ENCODE data around the gene TEX38.
"Not testable (repeated sequence)": the region's sequence is repeated elsewhere in the genome, so short reads cannot be mapped to it uniquely, and the experiment has no call there.

The TEX38 gene

GRCh38 chr1:46649764-46650163 is 21.9 kb upstream of the TEX38 start:
- H3K4me3 ChIP-seq (ENCODE audit: low read length), result no peak overlapping the region
- no peak for TF ChIP-seq ZNF274 (IDR thresholded peaks at IDR 0.05; ENCODE audit: low read depth, low read length)

DNA sequence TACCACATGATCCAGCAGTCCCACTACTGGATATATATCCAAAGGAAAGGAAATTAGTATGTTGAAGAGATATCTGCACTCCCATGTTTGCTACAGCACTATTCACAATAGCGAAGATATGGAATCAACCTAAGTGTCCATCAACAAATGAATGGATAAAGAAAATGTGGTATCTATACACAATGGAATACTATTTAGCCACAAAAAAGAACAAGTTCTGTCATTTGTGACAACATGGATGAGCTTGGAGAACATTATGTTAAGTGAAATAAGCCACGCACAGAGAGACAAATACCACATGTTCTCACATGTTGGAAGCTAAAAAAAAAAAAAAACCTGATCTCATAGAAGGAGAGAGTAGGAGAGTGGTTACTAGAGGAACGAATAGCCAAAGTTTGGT is 21.2 kb upstream of the TEX38 start:
- no peak for TF ChIP-seq ZNF274 (IDR thresholded peaks at IDR 0.05; ENCODE audit: low read depth, low read length)
- no peak overlapping the region for H3K4me3 ChIP-seq (ENCODE audit: low read length)

DNA sequence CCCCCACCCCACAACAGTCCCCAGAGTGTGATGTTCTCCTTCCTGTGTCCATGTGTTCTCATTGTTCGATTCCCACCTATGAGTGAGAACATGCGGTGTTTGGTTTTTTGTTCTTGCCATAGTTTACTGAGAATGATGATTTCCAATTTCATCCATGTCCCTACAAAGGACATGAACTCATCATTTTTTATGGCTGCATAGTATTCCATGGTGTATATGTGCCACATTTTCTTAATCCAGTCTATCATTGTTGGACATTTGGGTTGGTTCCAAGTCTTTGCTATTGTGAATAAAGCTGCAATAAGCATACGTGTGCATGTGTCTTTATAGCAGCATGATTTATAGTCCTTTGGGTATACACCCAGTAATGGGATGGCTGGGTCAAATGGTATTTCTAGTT is 20.5 kb upstream of the TEX38 start:
- H3K4me3 ChIP-seq (ENCODE audit: low read length), result not testable (repeated sequence)

GRCh38 chr1:46652321-46653100 is 19.1 kb upstream of the TEX38 start:
- no peak for TF ChIP-seq ZNF274 (IDR thresholded peaks at IDR 0.05; ENCODE audit: low read depth, low read length)
- no peak overlapping the region for H3K4me3 ChIP-seq (ENCODE audit: low read length)

DNA sequence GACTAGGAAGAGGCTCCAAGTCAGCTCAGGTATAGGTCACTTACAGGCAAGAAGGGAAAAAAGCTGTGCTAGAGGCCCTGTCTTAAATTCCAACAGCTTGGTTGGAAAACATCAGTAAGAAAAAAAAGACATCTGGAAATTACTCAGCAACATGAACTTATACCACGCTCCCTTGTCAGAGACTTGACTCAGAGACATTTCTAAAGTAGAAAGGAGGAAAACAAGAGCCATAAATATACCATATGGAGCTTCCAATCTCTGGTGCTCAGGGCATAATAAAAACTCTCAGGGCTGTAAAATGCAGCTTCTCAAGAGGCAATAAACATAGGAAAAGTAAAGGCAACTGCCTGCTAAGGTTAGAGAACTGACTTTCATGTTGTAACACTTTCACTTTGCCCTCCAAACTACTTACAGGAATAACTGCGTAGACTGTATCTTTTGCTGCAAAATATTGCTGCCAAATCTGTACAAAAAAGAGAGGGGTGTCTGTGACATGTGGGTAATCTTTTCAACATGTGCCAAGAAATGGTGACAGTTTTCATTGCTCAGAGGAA is 18.2 kb upstream of the TEX38 start:
- TF ChIP-seq ZNF274 (IDR thresholded peaks at IDR 0.05; ENCODE audit: low read depth, low read length), result no peak
- H3K4me3 ChIP-seq (ENCODE audit: low read length), result no peak overlapping the region

DNA sequence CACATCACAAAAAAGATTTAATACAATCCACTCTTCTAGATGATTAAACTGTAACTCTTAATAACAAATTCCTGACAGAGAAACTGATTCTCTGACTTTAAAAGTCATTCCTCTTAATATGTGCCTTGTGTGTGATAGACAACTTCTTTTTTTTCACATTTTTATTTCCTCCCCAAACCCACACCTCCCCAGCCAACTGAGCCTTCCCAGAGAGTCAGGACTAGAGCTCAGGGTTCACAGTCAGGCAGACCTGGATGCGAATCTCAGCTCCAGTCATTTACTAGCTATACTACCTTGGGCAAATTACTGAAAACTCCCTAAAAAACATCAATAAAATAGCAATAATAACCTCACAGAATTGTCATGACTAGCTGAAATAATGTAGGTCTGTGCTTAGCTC is 17.6 kb upstream of the TEX38 start:
- H3K4me3 ChIP-seq (ENCODE audit: low read length), result no peak overlapping the region
- no peak for TF ChIP-seq ZNF274 (IDR thresholded peaks at IDR 0.05; ENCODE audit: low read depth, low read length)

- not testable (repeated sequence) for H3K4me3 ChIP-seq (ENCODE audit: low read length)
Measured at GRCh38 chr1:46654698-46655097, 17.0 kb upstream of the TEX38 start.

DNA sequence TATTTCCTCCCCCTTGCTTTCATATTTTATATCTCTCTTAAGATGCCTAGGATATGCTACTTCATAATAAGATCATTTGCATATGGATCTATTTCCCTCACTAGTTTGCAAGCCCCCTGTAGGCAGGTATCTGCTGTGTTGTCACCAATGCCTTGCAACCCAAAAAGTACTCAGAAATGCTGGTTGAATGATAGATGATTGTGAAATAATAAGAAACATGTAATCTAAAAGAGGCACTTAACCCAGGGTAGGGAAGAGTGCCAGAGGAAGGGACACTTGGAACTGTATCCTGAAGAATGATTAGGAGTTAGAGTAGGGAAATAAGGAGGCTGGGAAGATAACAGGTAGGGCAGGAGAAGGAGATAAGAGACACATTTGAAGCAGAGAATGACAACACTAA is 15.8 kb upstream of the TEX38 start:
- no peak overlapping the region for H3K4me3 ChIP-seq (ENCODE audit: low read length)

GRCh38 chr1:46656643-46657042 is 15.0 kb upstream of the TEX38 start:
- no peak overlapping the region for H3K4me3 ChIP-seq (ENCODE audit: low read length)
- no peak for TF ChIP-seq ZNF274 (IDR thresholded peaks at IDR 0.05; ENCODE audit: low read depth, low read length)

More for the DNA sequence above, 15.8 kb upstream of the TEX38 start:
- no peak for TF ChIP-seq ZNF274 (IDR thresholded peaks at IDR 0.05; ENCODE audit: low read depth, low read length)

DNA sequence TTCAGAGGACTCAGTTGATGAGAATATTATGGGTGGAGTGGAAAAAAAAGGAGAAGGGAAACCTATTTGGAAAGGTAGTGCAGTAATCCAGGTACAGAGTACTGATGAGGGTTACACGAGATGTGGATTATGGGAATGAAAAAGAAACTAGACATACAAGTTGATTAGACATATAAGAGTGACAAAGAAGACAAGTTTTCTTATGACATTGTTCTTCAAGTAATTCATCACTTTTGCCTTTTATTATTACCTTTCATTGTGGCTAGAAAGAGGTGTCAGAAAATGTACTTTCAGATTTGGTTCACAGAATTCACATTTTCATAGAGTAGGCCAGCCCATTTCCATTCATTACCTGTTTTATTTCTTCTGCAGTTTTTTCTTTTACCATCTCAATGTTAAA is 13.9 kb upstream of the TEX38 start:
- TF ChIP-seq ZNF274 (IDR thresholded peaks at IDR 0.05; ENCODE audit: low read depth, low read length), result no peak
- H3K4me3 ChIP-seq (ENCODE audit: low read length), result no peak overlapping the region

DNA sequence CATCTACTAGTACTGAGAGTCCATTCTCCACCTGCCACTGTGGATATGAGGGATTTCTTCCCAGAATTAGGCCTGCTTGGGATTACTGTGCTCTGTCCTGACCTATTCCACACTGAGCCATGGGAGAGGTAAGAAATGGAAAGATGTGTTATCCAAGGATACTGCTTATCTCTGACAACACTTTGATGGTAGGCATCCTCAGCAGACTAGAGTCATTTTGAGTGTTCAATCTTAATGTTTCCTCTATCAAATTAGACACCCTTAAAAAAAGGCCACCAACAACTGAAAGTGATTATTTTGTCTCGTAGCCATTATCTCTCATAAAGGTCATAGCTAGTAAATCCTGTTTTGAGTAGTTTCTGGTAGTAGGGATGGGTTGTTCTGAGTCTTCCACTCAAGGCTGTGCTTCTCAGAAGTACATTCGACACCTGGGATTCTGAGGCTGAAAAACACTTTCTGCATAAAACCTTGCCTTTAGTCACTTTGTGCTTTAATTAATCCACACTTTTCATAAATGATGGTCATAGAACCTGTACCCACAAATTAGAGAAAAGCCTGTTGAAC is 12.3 kb upstream of the TEX38 start:
- no peak for TF ChIP-seq ZNF274 (IDR thresholded peaks at IDR 0.05; ENCODE audit: low read depth, low read length)
- H3K4me3 ChIP-seq (ENCODE audit: low read length), result no peak overlapping the region

- H3K4me3 ChIP-seq (ENCODE audit: low read length), result not testable (repeated sequence)
Measured at GRCh38 chr1:46660116-46660515, 11.5 kb upstream of the TEX38 start.

DNA sequence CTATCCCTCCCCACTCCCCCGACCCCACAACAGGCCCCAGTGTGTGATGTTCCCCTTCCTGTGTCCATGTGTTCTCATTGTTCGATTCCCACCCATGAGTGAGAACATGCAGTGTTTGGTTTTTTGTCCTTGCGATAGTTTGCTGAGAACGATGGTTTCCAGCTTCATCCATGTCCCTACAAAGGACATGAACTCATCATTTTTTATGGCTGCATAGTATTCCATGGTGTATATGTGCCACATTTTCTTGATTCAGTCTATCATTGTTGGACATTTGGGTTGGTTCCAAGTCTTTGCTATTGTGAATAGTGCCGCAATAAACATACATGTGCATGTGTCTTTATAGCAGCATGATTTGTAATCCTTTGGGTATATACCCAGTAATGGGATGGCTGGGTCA is 8.7 kb upstream of the TEX38 start:
- not testable (repeated sequence) for H3K4me3 ChIP-seq (ENCODE audit: low read length)

- no peak overlapping the region for H3K4me3 ChIP-seq (ENCODE audit: low read length)
Measured at GRCh38 chr1:46665983-46666382, 5.7 kb upstream of the TEX38 start.

GRCh38 chr1:46667782-46668760 is 3.6 kb upstream of the TEX38 start, which contains the start of gene ATPAF1:
ATPAF1 (minus strand) TSS chr1:46668364; CDS start chr1:46668322, 42 bp downstream.
- TF ChIP-seq ZNF274 (IDR thresholded peaks at IDR 0.05; ENCODE audit: low read depth, low read length), result no peak
- H3K4me3 ChIP-seq (ENCODE audit: low read length), result peak within 1 kb of the TSS; percentile 72

More at GRCh38 chr1:46665983-46666382, 5.7 kb upstream of the TEX38 start:
- TF ChIP-seq ZNF274 (IDR thresholded peaks at IDR 0.05; ENCODE audit: low read depth, low read length), result no peak

All from GM08714 (cell line).